WTC11 (cell line): ENCODE data around the gene ZNF212. TPM values are rescaled to one million over a fixed set of nuclear protein-coding genes. Genes with fewer than 3 reads are reported as not detected.

Source experiments
- CREM ChIP-seq: sonication (generic); formaldehyde crosslinking; IDR thresholded peaks from 2 replicates; pipeline ENCODE4 v1.8.1; 2022; ENCODE audit warnings: mild to moderate bottlenecking, missing genetic modification reagents, moderate library complexity
- GTF2I ChIP-seq: fragments of 250-450 bp; sonication (Bioruptor Pico); conservative IDR thresholded peaks from 2 replicates; pipeline ENCODE4 v1.4.0; 2021; ENCODE audit warnings: mild to moderate bottlenecking
- HMGA2 ChIP-seq: fragments of 250-450 bp; sonication (Bioruptor Pico); IDR thresholded peaks from 2 replicates; pipeline ENCODE4 v1.4.0; 2021; ENCODE audit warnings: mild to moderate bottlenecking, moderate library complexity
- IRF2 ChIP-seq: sonication (generic); formaldehyde crosslinking; IDR thresholded peaks from 2 replicates; pipeline ENCODE4 v1.8.0; 2022; ENCODE audit warnings: low read depth, missing genetic modification reagents, borderline replicate concordance
- JUN ChIP-seq: sonication (generic); formaldehyde crosslinking; IDR thresholded peaks from 2 replicates; pipeline ENCODE4 v1.8.0; 2023; ENCODE audit warnings: mild to moderate bottlenecking, missing genetic modification reagents
- NFE2L1 ChIP-seq: sonication (generic); formaldehyde crosslinking; IDR thresholded peaks from 2 replicates; pipeline ENCODE4 v1.8.1; 2023; ENCODE audit warnings: missing genetic modification reagents
- NR2C2 ChIP-seq: sonication (generic); formaldehyde crosslinking; IDR thresholded peaks from 2 replicates; pipeline ENCODE4 v1.8.0; 2022; ENCODE audit warnings: mild to moderate bottlenecking, missing genetic modification reagents
- OVOL2 ChIP-seq: fragments of 250-450 bp; sonication (Bioruptor Pico); IDR thresholded peaks from 2 replicates; pipeline ENCODE4 v1.9.0; 2021; ENCODE audit warnings: mild to moderate bottlenecking, borderline replicate concordance
- RELA ChIP-seq: sonication (generic); formaldehyde crosslinking; IDR thresholded peaks from 2 replicates; pipeline ENCODE4 v1.8.1; 2022; ENCODE audit warnings: missing genetic modification reagents, mild to moderate bottlenecking, borderline replicate concordance
- RORB ChIP-seq: fragments of 250-450 bp; sonication (Bioruptor Pico); IDR thresholded peaks from 2 replicates; pipeline ENCODE4 v1.9.0; 2021; ENCODE audit warnings: mild to moderate bottlenecking
- SP1 ChIP-seq: sonication (generic); formaldehyde crosslinking; conservative IDR thresholded peaks from 2 replicates; pipeline ENCODE4 v1.8.1; 2022; ENCODE audit warnings: missing genetic modification reagents
- TCF7 ChIP-seq: sonication (generic); formaldehyde crosslinking; IDR thresholded peaks from 2 replicates; pipeline ENCODE4 v1.8.0; 2022; ENCODE audit warnings: mild to moderate bottlenecking, low read depth, missing genetic modification reagents, moderate library complexity
- ZBTB21 ChIP-seq: sonication (generic); formaldehyde crosslinking; IDR thresholded peaks from 2 replicates; pipeline ENCODE4 v1.8.1; 2023; ENCODE audit warnings: mild to moderate bottlenecking, missing genetic modification reagents, borderline replicate concordance
- ZNF121 ChIP-seq: sonication (generic); formaldehyde crosslinking; IDR thresholded peaks from 2 replicates; pipeline ENCODE4 v1.8.0; 2023; ENCODE audit warnings: missing genetic modification reagents
- ZNF219 ChIP-seq: sonication (generic); formaldehyde crosslinking; IDR thresholded peaks from 2 replicates; pipeline ENCODE4 v1.8.0; 2023; ENCODE audit warnings: missing genetic modification reagents, mild to moderate bottlenecking, borderline replicate concordance
- ZNF416 ChIP-seq: fragments of 250-450 bp; sonication (Bioruptor Pico); IDR thresholded peaks from 2 replicates; pipeline ENCODE4 v1.9.0; 2021; ENCODE audit warnings: mild to moderate bottlenecking, inconsistent platforms
- total RNA-seq: library from RNA; stranded (reverse); gene quantifications from 3 replicates; pipeline ENCODE4 v1.2.3, GENCODE V29; 2021
- TF ChIP-seq, protein P1 (sequence below): sonication (generic); formaldehyde crosslinking; IDR thresholded peaks from 2 replicates; pipeline ENCODE4 v1.8.0; 2022; ENCODE audit warnings: mild to moderate bottlenecking, missing genetic modification reagents
- TF ChIP-seq, protein P2 (sequence below): fragments of 250-450 bp; sonication (Bioruptor Pico); IDR thresholded peaks from 2 replicates; pipeline ENCODE4 v2.1.2; 2022; ENCODE audit warnings: mild to moderate bottlenecking, moderate library complexity
- TF ChIP-seq, protein P3 (sequence below): sonication (generic); formaldehyde crosslinking; IDR thresholded peaks from 2 replicates; pipeline ENCODE4 v1.8.1; 2023; ENCODE audit warnings: mild to moderate bottlenecking, missing genetic modification reagents
- TF ChIP-seq, protein P4 (sequence below): sonication (generic); formaldehyde crosslinking; conservative IDR thresholded peaks from 2 replicates; pipeline ENCODE4 v1.8.1; 2022; ENCODE audit warnings: mild to moderate bottlenecking, missing genetic modification reagents
- TF ChIP-seq, protein P5 (sequence below): sonication (generic); formaldehyde crosslinking; IDR thresholded peaks from 2 replicates; pipeline ENCODE4 v1.8.1; 2023; ENCODE audit warnings: mild to moderate bottlenecking, missing genetic modification reagents, moderate library complexity
- TF ChIP-seq, protein P6 (sequence below): sonication (generic); formaldehyde crosslinking; IDR thresholded peaks from 2 replicates; pipeline ENCODE4 v1.8.1; 2022; ENCODE audit warnings: mild to moderate bottlenecking, moderate library complexity, missing genetic modification reagents
- TF ChIP-seq, protein P7 (sequence below): sonication (generic); formaldehyde crosslinking; IDR thresholded peaks from 2 replicates; pipeline ENCODE4 v1.8.0; 2022; ENCODE audit warnings: mild to moderate bottlenecking, missing genetic modification reagents
- TF ChIP-seq, protein P8 (sequence below): sonication (generic); formaldehyde crosslinking; IDR thresholded peaks from 2 replicates; pipeline ENCODE4 v1.8.0; 2023; ENCODE audit warnings: missing genetic modification reagents
- TF ChIP-seq, protein P9 (sequence below): sonication (generic); formaldehyde crosslinking; conservative IDR thresholded peaks from 2 replicates; pipeline ENCODE4 v1.8.1; 2023; ENCODE audit warnings: mild to moderate bottlenecking, low read depth, missing genetic modification reagents, moderate library complexity

ZNF212 gene
- total RNA-seq, 1 experiment from 2014 or later = 23.0 TPM

DNA sequence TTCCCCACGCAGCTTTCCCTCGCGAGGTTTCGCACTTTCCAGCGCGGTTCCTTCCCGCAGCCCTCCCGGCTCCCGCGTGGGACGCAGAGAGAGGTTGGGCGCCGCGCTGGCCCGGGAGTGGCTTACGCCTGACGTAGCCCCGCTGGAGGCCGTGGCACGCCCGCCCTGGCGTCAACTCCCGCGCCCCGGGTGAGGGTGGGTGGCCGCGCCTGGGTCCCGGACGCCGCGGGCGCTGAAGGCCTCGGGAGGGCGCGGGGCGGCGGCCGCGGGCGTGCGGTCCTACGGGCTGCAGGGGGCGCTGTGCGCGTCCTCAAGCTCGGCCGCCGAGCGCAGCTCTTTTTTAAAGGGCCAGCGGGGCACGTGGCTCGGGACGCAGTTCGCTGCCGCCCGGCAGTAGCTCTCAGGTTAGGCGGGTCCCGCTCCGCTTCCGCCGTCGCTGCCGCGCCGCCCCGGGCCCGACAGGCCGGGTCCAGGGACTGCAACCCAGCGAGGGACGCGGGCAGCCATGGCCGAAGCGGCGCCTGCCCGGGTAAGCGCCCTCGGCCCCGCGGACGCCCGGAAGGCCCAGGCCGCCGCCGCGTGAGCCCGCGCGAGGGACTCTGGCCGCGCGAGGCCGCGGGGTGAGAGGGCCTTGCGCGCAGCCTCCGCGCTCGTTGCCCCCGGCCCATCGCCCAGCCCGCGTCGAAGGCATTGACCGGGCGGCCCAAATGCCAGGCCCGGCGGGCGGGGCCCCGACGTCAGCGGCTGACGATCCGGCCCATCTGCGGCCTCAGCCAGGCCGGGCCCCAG, 22.6 kb downstream of the ZNF212 start, which contains the start of gene ZNF783 (continued):
- TF ChIP-seq RORB (CRISPR knock-in tag) = no peak
- TF ChIP-seq SP1 = no peak; the same call in 1 of the 2 replicates
- TF ChIP-seq ZBTB21 (CRISPR knock-in tag) = peak; percentile 28; the same call in 1 of the 2 replicates
- TF ChIP-seq, protein P1, sequence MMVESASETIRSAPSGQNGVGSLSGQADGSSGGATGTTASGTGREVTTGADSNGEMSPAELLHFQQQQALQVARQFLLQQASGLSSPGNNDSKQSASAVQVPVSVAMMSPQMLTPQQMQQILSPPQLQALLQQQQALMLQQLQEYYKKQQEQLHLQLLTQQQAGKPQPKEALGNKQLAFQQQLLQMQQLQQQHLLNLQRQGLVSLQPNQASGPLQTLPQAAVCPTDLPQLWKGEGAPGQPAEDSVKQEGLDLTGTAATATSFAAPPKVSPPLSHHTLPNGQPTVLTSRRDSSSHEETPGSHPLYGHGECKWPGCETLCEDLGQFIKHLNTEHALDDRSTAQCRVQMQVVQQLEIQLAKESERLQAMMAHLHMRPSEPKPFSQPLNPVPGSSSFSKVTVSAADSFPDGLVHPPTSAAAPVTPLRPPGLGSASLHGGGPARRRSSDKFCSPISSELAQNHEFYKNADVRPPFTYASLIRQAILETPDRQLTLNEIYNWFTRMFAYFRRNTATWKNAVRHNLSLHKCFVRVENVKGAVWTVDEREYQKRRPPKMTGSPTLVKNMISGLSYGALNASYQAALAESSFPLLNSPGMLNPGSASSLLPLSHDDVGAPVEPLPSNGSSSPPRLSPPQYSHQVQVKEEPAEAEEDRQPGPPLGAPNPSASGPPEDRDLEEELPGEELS = peak; percentile 92
- TF ChIP-seq TCF7 (CRISPR knock-in tag) = no peak
- TF ChIP-seq RELA = peak; percentile 64; the same call in 1 of the 2 replicates
- peak; percentile 74; the same call in 1 of the 2 replicates for TF ChIP-seq NFE2L1
- TF ChIP-seq GTF2I = no peak
- peak; percentile 76; the same call in 1 of the 2 replicates for TF ChIP-seq JUN (CRISPR knock-in tag)
- no peak; the same call in 1 of the 2 replicates for TF ChIP-seq ZNF121 (CRISPR knock-in tag)
- TF ChIP-seq, protein P2, sequence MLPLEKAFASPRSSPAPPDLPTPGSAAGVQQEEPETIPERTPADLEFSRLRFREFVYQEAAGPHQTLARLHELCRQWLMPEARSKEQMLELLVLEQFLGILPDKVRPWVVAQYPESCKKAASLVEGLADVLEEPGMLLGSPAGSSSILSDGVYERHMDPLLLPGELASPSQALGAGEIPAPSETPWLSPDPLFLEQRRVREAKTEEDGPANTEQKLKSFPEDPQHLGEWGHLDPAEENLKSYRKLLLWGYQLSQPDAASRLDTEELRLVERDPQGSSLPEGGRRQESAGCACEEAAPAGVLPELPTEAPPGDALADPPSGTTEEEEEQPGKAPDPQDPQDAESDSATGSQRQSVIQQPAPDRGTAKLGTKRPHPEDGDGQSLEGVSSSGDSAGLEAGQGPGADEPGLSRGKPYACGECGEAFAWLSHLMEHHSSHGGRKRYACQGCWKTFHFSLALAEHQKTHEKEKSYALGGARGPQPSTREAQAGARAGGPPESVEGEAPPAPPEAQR = no peak
- peak; percentile 83; the same call in 1 of the 2 replicates for TF ChIP-seq IRF2 (CRISPR knock-in tag)
- TF ChIP-seq, protein P3, sequence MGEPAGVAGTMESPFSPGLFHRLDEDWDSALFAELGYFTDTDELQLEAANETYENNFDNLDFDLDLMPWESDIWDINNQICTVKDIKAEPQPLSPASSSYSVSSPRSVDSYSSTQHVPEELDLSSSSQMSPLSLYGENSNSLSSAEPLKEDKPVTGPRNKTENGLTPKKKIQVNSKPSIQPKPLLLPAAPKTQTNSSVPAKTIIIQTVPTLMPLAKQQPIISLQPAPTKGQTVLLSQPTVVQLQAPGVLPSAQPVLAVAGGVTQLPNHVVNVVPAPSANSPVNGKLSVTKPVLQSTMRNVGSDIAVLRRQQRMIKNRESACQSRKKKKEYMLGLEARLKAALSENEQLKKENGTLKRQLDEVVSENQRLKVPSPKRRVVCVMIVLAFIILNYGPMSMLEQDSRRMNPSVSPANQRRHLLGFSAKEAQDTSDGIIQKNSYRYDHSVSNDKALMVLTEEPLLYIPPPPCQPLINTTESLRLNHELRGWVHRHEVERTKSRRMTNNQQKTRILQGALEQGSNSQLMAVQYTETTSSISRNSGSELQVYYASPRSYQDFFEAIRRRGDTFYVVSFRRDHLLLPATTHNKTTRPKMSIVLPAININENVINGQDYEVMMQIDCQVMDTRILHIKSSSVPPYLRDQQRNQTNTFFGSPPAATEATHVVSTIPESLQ (CRISPR knock-in tag) = no peak
- TF ChIP-seq HMGA2 (CRISPR knock-in tag) = no peak
- TF ChIP-seq, protein P4, sequence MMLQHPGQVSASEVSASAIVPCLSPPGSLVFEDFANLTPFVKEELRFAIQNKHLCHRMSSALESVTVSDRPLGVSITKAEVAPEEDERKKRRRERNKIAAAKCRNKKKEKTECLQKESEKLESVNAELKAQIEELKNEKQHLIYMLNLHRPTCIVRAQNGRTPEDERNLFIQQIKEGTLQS (CRISPR knock-in tag) = no peak
- TF ChIP-seq, protein P5, sequence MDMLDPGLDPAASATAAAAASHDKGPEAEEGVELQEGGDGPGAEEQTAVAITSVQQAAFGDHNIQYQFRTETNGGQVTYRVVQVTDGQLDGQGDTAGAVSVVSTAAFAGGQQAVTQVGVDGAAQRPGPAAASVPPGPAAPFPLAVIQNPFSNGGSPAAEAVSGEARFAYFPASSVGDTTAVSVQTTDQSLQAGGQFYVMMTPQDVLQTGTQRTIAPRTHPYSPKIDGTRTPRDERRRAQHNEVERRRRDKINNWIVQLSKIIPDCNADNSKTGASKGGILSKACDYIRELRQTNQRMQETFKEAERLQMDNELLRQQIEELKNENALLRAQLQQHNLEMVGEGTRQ (CRISPR knock-in tag) = peak; percentile 91
- peak; percentile 91 for TF ChIP-seq CREM (CRISPR knock-in tag)
- no peak for TF ChIP-seq NR2C2 (CRISPR knock-in tag)
- TF ChIP-seq, protein P6, sequence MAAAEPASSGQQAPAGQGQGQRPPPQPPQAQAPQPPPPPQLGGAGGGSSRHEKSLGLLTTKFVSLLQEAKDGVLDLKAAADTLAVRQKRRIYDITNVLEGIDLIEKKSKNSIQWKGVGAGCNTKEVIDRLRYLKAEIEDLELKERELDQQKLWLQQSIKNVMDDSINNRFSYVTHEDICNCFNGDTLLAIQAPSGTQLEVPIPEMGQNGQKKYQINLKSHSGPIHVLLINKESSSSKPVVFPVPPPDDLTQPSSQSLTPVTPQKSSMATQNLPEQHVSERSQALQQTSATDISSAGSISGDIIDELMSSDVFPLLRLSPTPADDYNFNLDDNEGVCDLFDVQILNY = peak; percentile 88; the same call in 1 of the 2 replicates
- no peak for TF ChIP-seq OVOL2 (CRISPR knock-in tag)
- TF ChIP-seq, protein P7, sequence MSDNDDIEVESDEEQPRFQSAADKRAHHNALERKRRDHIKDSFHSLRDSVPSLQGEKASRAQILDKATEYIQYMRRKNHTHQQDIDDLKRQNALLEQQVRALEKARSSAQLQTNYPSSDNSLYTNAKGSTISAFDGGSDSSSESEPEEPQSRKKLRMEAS (CRISPR knock-in tag) = peak; percentile 91; the same call in 1 of the 2 replicates
- TF ChIP-seq, protein P8, sequence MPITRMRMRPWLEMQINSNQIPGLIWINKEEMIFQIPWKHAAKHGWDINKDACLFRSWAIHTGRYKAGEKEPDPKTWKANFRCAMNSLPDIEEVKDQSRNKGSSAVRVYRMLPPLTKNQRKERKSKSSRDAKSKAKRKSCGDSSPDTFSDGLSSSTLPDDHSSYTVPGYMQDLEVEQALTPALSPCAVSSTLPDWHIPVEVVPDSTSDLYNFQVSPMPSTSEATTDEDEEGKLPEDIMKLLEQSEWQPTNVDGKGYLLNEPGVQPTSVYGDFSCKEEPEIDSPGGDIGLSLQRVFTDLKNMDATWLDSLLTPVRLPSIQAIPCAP (CRISPR knock-in tag) = peak; percentile 57; the same call in 1 of the 2 replicates
- TF ChIP-seq ZNF219 (CRISPR knock-in tag) = no peak
- TF ChIP-seq, protein P9, sequence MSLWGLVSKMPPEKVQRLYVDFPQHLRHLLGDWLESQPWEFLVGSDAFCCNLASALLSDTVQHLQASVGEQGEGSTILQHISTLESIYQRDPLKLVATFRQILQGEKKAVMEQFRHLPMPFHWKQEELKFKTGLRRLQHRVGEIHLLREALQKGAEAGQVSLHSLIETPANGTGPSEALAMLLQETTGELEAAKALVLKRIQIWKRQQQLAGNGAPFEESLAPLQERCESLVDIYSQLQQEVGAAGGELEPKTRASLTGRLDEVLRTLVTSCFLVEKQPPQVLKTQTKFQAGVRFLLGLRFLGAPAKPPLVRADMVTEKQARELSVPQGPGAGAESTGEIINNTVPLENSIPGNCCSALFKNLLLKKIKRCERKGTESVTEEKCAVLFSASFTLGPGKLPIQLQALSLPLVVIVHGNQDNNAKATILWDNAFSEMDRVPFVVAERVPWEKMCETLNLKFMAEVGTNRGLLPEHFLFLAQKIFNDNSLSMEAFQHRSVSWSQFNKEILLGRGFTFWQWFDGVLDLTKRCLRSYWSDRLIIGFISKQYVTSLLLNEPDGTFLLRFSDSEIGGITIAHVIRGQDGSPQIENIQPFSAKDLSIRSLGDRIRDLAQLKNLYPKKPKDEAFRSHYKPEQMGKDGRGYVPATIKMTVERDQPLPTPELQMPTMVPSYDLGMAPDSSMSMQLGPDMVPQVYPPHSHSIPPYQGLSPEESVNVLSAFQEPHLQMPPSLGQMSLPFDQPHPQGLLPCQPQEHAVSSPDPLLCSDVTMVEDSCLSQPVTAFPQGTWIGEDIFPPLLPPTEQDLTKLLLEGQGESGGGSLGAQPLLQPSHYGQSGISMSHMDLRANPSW (CRISPR knock-in tag) = 0 out of 2 replicates have a peak, but pooled peaks have one; percentile 80
- TF ChIP-seq ZNF416 = no peak
